GM21390 (cell line): Measurements from ENCODE around the gene TMEM147.

ENCODE experiments used
- ATAC-seq: cut with Tn5 transposase; IDR thresholded peaks from one replicate; pipeline ENCODE4 v1.9.1; 2021; ENCODE audit not compliant: unreplicated experiment

TMEM147 gene

DNA sequence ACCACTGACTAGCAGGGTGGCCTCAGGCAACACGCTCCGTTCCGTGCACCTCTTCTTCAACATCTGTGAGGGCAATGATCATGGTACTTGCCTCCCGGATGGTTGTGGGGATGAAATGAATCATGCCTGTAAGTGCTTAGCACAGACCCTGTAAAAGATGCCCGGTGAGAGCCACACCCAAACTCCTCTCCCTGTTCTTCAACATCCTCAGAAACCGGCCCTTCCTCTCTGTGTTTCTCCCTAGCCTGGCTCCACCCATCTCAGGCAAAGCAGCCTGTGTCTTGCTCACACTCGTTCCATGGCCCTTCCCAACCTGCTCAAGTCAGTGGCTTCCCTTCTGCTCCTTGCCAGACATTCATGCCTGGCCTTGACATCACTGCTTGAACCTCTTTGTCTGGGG, 26.1 kb upstream of the TMEM147 start:
- ATAC-seq = no peak

DNA sequence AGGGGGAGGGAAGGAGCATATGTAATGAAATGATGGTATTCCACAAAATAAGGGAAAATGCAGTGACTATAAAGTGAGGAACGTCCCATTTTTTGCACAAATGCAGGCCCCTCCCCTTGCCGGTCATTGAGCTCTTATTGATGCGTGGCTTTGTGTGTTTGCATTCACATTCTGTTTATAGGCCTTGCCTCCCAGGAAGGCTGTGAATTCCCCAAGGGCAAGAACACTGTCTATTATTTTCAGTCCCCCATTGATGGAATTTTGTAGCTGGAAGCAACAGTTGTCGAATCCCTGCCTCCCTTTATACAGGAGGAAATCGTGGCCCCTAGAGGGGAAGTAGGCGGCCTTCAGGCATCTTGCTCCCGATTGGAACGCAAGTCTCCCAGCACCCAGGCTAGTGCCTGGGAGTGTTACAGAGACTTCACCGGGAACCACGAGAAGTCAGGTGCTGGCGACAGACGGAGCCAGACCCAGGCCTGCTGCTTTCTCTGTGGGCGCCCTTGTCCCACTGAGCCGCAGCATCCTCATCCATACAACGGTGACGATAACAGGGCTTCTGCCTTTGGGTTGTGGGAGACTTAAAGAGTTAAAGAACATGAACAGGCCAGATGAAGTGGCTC, 24.2 kb upstream of the TMEM147 start:
- no peak for ATAC-seq

- ATAC-seq = no peak
Measured at GRCh38 chr19:35522745-35523327, 22.6 kb upstream of the TMEM147 start.

GRCh38 chr19:35524181-35524837, 21.1 kb upstream of the TMEM147 start:
- no peak for ATAC-seq

- no peak for ATAC-seq
Measured at GRCh38 chr19:35525873-35526272, 19.6 kb upstream of the TMEM147 start.

- no peak for ATAC-seq
Measured at GRCh38 chr19:35528218-35529038, 17.0 kb upstream of the TMEM147 start, which contains the start of gene SBSN. SBSN (minus strand) TSS chr19:35528311; CDS start chr19:35528281, 30 bp downstream.

- ATAC-seq = no peak
Measured at GRCh38 chr19:35529241-35530218, 15.9 kb upstream of the TMEM147 start.

- no peak for ATAC-seq
Measured at GRCh38 chr19:35531291-35531690, 14.1 kb upstream of the TMEM147 start.

GRCh38 chr19:35533201-35533821, 12.1 kb upstream of the TMEM147 start, which contains the start of gene GAPDHS:
GAPDHS (plus strand) TSS chr19:35533456; CDS start chr19:35533528, 72 bp downstream.
- no peak for ATAC-seq

DNA sequence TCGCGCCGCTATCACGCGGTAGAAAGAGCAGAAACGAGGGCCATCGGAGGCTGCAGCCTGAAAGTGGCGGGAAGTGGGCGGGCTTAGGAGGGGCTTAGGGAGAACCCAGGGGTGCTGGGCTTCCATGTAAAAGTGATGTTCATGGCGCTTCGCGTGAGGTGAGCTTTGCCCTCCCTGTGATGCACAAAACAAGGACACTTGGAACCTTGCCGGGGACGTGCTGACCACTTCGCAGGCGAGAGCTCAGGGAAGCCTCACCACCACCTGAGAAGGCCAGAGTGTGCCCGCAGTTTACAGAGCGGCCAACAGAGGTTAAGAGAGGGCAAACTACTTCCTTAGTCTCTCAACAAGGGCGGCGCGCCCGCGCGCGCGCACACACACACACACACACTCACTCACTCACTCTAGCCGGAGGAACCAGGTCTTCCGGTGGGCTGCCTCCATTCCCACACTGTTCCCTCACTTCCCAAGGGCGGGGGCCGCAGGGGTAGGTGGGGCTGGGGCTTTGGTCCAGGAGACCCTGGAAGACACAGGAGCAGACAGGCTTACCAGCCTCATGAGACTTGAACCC, 11.5 kb upstream of the TMEM147 start:
- no peak for ATAC-seq

DNA sequence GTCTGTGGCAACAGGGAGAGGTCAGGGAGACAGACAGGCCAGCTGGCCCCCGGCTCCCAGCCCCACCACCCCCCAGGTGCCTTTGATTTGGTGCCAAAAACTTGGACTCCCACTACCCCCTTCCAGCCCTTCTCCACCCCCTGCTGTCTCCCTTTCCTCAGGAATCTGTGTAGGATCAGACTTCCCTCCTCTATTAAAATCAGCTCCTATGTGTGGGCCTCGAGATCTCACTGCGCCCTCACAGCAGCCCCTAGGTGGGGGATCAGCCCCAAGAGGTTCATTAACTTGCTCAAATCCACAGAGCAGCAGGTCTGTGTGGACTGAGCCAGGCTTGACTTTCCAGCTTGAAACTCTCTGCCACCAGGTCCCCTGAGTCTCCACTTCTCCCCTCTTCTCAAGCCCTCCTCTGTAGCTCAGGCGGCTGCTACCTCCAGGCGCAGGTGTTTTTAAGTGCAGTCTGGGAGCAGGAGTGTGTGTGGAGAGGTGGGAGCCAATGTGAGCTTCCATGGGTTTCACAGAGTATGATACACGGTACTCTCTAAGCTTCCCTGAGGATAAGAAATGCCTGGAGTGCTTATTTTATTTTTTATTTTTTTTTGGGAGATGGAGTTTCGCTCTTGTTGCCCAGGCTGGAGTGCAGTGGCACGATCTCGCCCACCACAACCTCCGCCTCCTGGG, 10.5 kb upstream of the TMEM147 start:
- ATAC-seq = no peak

GRCh38 chr19:35539314-35539713, 6.1 kb upstream of the TMEM147 start:
- ATAC-seq = no peak

GRCh38 chr19:35539850-35540249, 5.6 kb upstream of the TMEM147 start:
- no peak for ATAC-seq

DNA sequence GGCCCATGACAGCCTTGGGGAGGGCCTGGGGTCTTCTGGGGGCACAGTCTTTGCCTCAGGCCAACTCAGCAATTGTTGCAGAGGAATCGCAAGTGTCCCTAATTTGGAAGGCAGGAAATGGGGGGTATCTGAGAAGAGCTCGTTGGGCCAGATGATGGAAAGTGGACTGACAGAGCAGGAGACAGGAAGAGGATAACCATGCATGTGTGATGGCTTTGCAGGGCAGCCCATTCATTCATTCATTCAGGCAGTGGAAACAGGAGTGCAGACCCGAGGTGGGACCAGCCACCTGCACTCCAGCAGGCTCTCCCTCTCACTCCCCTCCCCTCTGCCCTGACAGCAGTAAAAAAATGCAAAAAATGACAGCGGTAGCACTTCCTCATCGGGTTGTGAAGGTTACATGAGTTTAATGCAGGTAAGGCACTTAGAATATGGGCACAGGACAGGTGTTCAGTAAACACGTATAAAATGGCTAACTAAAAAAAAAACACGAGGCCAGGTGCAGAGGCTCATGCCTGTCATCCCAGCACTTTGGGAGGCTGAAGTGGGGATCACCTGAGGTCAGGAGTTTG, 5.0 kb upstream of the TMEM147 start:
- no peak for ATAC-seq

DNA sequence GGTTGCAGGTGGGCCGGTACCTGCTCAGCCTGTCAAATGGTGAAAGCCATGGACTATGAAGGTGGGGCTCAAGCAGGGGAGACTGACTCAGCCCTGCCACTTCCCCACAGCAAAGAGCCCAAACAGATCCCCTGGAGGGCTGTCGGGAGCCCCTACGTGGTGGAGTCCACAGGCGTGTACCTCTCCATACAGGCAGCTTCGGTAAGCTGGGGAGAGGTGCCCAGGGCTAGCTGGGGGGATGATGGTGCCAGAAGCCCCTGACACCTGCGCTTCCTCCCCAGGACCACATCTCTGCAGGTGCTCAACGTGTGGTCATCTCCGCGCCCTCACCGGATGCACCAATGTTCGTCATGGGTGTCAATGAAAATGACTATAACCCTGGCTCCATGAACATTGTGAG, 3.2 kb upstream of the TMEM147 start:
- ATAC-seq = no peak

GRCh38 chr19:35543280-35544109, 1.9 kb upstream of the TMEM147 start:
- ATAC-seq = no peak

DNA sequence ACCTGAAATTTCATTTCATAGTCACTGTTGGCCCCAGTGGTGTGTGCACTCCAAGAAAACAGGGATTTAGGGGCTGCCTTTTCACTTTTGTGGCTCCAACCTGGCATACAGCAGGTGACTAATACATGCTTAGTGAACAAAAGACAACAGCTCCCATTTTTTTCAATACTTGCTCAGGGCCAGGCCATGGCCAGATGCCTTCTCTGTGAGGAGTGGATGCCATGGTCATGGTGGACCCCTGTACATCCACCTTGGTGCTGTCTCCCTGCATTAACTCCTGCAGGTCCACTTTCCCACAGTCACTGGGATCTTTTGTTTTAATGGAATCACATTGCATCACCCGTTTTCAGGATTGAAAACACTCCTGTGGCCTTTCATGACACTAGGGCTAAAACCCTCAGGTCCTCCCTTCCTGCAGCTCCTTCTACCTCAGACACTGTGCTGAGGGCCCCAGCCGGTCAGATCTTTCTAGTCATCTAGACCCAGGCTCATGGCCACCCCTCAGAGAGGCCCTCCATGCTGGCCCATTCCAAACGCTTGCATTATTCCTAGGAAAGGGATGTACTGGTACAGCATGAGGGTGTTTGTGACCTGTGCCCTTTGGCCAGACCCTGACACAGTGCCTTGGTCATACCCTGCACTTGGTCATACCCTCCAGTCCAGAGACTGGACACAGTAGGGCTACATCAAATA, 1.2 kb upstream of the TMEM147 start:
- no peak for ATAC-seq
